Measurements from ENCODE around the gene GLT8D1. TPM values are rescaled to one million over a fixed set of nuclear protein-coding genes. Genes with fewer than 3 reads are reported as not detected.

Gene GLT8D1
- total RNA-seq, 1 donor from 2014 or later: 72.7 TPM

DNA sequence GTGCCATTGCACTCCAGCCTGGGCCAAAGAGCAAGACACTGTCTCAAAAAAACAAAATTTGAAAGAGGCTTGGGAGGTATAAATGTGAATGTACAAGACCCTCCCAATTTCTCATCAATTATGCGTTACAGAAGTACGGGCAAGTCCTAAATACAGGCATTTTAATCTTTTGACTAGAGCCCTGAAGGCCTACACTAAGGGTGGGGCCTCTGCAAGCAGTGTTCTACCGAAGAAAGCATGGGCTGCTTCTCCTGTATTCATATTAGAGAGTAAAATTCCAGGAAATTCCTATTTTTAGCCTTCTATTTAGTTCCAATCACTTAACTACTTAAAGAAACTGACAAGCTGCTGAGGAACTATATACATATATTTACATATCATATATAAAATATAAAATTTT, 45.5 kb downstream of the GLT8D1 start:
- TF ChIP-seq, protein P1, sequence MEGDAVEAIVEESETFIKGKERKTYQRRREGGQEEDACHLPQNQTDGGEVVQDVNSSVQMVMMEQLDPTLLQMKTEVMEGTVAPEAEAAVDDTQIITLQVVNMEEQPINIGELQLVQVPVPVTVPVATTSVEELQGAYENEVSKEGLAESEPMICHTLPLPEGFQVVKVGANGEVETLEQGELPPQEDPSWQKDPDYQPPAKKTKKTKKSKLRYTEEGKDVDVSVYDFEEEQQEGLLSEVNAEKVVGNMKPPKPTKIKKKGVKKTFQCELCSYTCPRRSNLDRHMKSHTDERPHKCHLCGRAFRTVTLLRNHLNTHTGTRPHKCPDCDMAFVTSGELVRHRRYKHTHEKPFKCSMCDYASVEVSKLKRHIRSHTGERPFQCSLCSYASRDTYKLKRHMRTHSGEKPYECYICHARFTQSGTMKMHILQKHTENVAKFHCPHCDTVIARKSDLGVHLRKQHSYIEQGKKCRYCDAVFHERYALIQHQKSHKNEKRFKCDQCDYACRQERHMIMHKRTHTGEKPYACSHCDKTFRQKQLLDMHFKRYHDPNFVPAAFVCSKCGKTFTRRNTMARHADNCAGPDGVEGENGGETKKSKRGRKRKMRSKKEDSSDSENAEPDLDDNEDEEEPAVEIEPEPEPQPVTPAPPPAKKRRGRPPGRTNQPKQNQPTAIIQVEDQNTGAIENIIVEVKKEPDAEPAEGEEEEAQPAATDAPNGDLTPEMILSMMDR (conservative IDR thresholded peaks at IDR 0.05): no peak
- DNase-seq (ENCODE audit: extremely low spot score, unreplicated experiment): no peak
- no peaks in the 10 kb centered on the region for H3K27me3 Mint-ChIP-seq
- H3K27ac Mint-ChIP-seq: no peak overlapping the region
- peaks cover 28% of the 10 kb centered on the region for H3K36me3 Mint-ChIP-seq
- H3K9me3 Mint-ChIP-seq: no peaks in the 10 kb centered on the region
- H3K4me3 Mint-ChIP-seq: no peak overlapping the region
- H3K4me1 Mint-ChIP-seq (ENCODE audit: unreplicated experiment): no peaks in the 10 kb centered on the region

- Mint-ChIP-seq H3K9me3 (no peaks in the 10 kb centered on the region), H3K27me3 (no peaks in the 10 kb centered on the region), H3K36me3 (peaks cover 15% of the 10 kb centered on the region), H3K4me3 (no peak overlapping the region), H3K27ac (no peak overlapping the region), H3K4me1 (ENCODE audit: unreplicated experiment) (no peaks in the 10 kb centered on the region)
- TF ChIP-seq, protein P1 (conservative IDR thresholded peaks at IDR 0.05): no peak
- DNase-seq (ENCODE audit: extremely low spot score, unreplicated experiment): no peak
Measured at GRCh38 chr3:52655895-52656294, 49.7 kb downstream of the GLT8D1 start.

- Mint-ChIP-seq H3K27me3 (no peaks in the 10 kb centered on the region), H3K4me3 (no peak overlapping the region), H3K9me3 (no peaks in the 10 kb centered on the region), H3K27ac (no peak overlapping the region), H3K36me3 (peaks cover 35% of the 10 kb centered on the region), H3K4me1 (ENCODE audit: unreplicated experiment) (no peaks in the 10 kb centered on the region)
- DNase-seq (ENCODE audit: extremely low spot score, unreplicated experiment): no peak
- TF ChIP-seq, protein P1 (conservative IDR thresholded peaks at IDR 0.05): no peak
Measured at GRCh38 chr3:52651592-52651991, 54.0 kb downstream of the GLT8D1 start.

- Mint-ChIP-seq H3K27ac (no peak overlapping the region), H3K27me3 (no peaks in the 10 kb centered on the region), H3K4me1 (ENCODE audit: unreplicated experiment) (no peaks in the 10 kb centered on the region), H3K4me3 (no peak overlapping the region), H3K36me3 (peaks cover 33% of the 10 kb centered on the region), H3K9me3 (no peaks in the 10 kb centered on the region)
- DNase-seq (ENCODE audit: extremely low spot score, unreplicated experiment): no peak
- TF ChIP-seq, protein P1 (conservative IDR thresholded peaks at IDR 0.05): no peak
Measured at GRCh38 chr3:52650439-52650838, 55.2 kb downstream of the GLT8D1 start.

GRCh38 chr3:52649461-52650210, 56.0 kb downstream of the GLT8D1 start:
- H3K27ac Mint-ChIP-seq: no peak overlapping the region
- H3K36me3 Mint-ChIP-seq: peaks cover 41% of the 10 kb centered on the region

More at GRCh38 chr3:52649461-52650210, 56.0 kb downstream of the GLT8D1 start:
- Mint-ChIP-seq H3K27me3 (no peaks in the 10 kb centered on the region), H3K4me3 (no peak overlapping the region), H3K4me1 (ENCODE audit: unreplicated experiment) (no peaks in the 10 kb centered on the region), H3K9me3 (no peaks in the 10 kb centered on the region)
- TF ChIP-seq, protein P1 (conservative IDR thresholded peaks at IDR 0.05): no peak
- no peak for DNase-seq (ENCODE audit: extremely low spot score, unreplicated experiment)

Measured in type B pancreatic cell (in vitro differentiated cells).